ENCODE measurements around the gene PIK3C2B.

Gene PIK3C2B

DNA sequence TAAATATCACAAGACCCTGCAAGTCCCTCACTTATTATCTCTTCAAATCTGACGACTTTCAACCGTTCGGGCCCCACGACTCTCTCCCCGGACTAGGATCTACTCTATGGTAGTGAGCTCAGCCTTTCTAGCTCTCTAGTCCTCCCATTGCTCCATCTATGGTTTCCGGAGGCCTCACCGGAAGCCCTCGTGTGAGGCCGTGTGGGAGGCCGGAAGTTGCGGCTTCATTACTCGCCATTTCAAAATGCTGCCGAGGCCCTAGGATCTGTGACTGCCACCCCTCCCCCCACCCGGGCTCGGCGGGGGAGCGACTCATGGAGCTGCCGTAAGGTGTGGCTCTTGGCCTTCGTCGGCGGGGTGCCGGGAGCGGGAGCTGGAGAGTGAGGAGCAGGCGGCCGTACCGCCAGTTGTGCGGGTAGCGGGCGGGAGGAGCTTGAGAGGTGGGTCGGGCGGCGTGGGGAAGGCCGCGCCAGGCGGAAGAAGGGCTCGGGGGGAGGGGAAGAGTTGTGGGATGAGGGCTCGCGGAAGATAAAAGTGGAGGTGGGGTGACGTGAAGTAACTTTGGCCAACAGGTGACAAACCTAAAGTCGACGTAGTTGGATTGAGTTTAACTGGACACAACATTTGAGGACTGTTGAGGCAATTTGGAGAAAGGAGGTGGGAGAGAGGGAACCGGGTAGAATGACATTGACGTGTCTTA, 21.7 kb upstream of the PIK3C2B start, which contains the start of gene MDM4:
Gene MDM4 (plus strand): TSS at position 227 of the 700 bp plus-strand sequence. CDS start 9,113 bp downstream, outside the sequence.
- Mint-ChIP-seq H3K27ac (no peak within 1 kb of the TSS), H3K27me3 (no peaks in the 10 kb centered on the region), H3K4me1 (peaks cover 27 to 63% of the 10 kb centered on the region in 2 donors), H3K4me3 (no peak within 1 kb of the TSS), H3K9me3 (peaks cover 0 to under 1% of the 10 kb centered on the region in 2 donors), H3K36me3 (peaks cover 23 to 24% of the 10 kb centered on the region in 2 donors)
- ATAC-seq (replicated peaks) (peak; percentile 89), DNase-seq (peak; percentile 93)

DNA sequence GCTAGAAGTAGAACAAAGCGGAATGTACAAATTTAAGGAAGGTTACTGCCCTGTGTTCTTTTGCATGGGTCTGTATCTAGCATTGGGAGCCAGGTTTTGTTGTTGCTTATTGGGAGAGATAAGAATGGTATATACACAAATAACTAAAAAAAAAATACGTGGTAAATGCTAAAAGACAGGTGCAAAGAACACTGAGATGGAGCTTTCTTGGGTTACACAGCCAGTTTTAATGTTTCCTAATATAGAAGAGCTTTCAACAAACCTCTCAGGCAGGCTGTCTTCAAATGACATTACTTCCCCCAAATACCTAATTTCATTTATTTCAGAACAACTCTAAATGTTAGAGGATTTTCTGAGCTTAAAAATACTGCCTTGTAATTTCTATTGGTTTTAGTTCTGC, 20.2 kb upstream of the PIK3C2B start:
- peaks cover 25 to 55% of the 10 kb centered on the region in 2 donors for H3K4me1 Mint-ChIP-seq
- no peaks in the 10 kb centered on the region for H3K27me3 Mint-ChIP-seq
- peaks cover 0 to 2% of the 10 kb centered on the region in 2 donors for H3K9me3 Mint-ChIP-seq
- DNase-seq: no peak
- H3K27ac Mint-ChIP-seq: peak overlapping the region; percentile 87
- peak overlapping the region in 1 of 2 donors; percentile 22 for H3K4me3 Mint-ChIP-seq
- H3K36me3 Mint-ChIP-seq: peaks cover 18 to 20% of the 10 kb centered on the region in 2 donors
- ATAC-seq (replicated peaks): no peak

DNA sequence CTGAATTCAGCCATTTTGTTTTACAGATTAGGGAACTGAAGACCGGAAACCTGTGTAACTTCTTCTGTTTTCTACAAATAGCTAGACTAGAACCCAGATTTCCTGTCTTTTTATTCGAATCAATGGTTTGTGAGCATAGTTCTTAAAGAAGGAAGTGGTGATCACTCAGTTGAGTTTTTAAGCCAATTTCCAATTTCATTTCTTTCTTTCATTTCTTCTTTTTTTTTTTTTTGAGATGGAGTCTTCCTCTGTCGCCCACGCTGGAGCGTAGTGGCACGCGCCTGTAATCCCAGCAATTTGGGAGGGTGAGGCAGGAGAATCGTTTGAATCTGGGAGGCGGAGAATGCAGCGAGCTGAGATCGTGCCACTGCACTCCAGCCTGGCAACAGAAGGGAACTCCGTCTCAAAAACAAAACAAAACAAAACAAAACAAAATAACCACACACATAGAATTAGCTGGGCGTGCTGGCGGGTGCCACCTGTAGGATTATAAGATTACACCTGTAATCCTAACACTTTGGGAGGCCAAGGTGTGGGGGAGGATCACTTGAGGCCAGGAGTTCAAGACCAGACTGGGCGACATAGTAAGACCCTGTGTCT, 18.6 kb upstream of the PIK3C2B start:
- Mint-ChIP-seq H3K4me1 (peaks cover 17 to 39% of the 10 kb centered on the region in 2 donors), H3K9me3 (peaks cover 0 to 2% of the 10 kb centered on the region in 2 donors), H3K36me3 (peaks cover 2 to 4% of the 10 kb centered on the region in 2 donors), H3K4me3 (peak overlapping the region; percentile 84 to 85), H3K27me3 (no peaks in the 10 kb centered on the region), H3K27ac (peak overlapping the region; percentile 98)
- DNase-seq (peak; percentile 63), ATAC-seq (replicated peaks) (peak; percentile 57 to 65)

DNA sequence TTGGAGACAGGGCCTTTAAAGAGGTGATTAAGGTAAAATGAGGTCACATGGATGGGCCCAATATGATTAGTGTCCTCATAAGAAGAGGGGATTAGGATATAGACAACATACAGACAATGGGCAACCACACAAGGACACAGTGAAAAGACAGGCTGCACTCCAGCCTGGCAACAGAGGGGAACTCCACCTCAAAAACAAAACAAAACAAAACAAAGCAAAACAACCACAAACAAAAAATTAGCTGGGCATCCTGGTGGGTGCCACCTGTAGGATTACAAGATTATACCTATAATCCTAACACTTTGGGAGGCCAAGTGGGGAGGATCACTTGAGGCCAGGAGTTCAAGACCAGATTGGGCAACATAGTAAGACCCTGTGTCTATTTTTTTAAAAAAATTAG, 16.8 kb upstream of the PIK3C2B start:
- H3K4me3 Mint-ChIP-seq: no peak overlapping the region
- peaks cover 1 to 2% of the 10 kb centered on the region in 2 donors for H3K9me3 Mint-ChIP-seq
- H3K36me3 Mint-ChIP-seq: peaks cover 7 to 8% of the 10 kb centered on the region in 2 donors
- peak overlapping the region; percentile 70 for H3K27ac Mint-ChIP-seq
- DNase-seq: no peak
- ATAC-seq (replicated peaks): no peak
- peaks cover 2 to 5% of the 10 kb centered on the region in 2 donors for H3K27me3 Mint-ChIP-seq
- peaks cover 17 to 47% of the 10 kb centered on the region in 2 donors for H3K4me1 Mint-ChIP-seq

DNA sequence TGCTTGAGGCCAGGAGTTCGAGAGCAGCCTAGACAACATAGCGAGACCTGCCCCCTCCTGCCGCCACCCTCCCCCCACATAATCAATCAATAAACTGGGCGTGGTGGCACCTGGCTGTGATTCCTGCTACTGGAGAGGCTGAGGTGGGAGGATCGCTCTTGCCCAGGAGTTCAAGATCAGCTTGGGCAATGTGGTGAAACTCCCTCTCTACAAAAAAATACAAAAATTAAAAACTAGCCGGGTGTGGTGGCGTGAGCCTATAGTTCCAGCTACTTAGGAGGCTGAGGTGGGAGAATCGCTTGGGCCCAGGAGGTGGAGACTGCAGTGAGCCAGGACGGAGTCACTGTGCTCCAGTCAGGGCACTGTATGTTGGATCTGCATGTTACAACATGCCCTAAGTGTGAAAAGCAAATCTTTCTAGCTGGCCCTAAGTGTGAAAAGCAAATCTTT, 14.6 kb upstream of the PIK3C2B start:
- Mint-ChIP-seq H3K27ac (peak overlapping the region; percentile 3), H3K9me3 (peaks cover 4% of the 10 kb centered on the region in 2 donors), H3K4me1 (peaks cover 21 to 49% of the 10 kb centered on the region in 2 donors), H3K36me3 (peaks cover 9 to 11% of the 10 kb centered on the region in 2 donors), H3K27me3 (peaks cover 6 to 8% of the 10 kb centered on the region in 2 donors), H3K4me3 (no peak overlapping the region)
- ATAC-seq (replicated peaks) (no peak), DNase-seq (no peak)

DNA sequence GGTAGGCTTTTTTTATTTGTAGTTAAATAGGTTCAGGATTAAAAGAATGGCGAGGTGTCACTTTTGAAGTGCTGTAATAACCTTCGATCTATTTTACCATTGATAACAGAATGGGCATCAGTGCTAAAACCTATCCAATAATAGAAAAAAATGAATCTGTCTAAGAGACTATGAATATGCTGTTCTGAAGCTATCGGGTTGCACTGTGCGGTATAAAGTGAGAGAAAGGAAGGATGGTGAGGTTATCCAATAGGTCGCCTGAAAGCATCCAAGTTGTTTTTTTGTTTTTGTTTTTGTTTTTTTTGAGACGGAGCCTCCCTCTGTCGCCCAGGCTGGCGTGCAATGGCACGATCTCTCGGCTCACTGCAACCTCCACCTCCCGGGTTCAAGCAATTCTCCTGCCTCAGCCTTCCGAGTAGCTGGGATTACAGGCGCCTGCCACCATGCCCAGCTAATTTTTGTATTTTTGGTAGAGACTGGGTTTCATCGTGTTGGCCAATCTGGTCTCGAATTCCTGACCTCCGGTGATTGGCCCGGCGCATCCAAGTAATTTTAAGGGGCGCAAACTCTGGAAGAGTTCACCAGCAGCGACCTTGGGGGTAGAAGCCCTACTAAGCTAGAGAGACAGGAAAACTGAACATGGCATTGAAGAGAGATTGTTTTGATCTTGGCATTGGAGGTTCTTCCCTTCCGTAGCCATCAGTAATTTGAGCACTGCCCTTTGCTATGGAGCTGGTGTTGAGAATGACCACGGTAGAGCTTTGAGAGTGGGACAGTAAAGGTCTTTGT, 12.9 kb upstream of the PIK3C2B start:
- ATAC-seq (replicated peaks) (peak; percentile 4), DNase-seq (no peak)
- H3K36me3 Mint-ChIP-seq: peaks cover 9 to 11% of the 10 kb centered on the region in 2 donors
- peaks cover 4% of the 10 kb centered on the region in 2 donors for H3K9me3 Mint-ChIP-seq
- H3K27me3 Mint-ChIP-seq: peaks cover 6 to 8% of the 10 kb centered on the region in 2 donors
- peak overlapping the region; percentile 80 to 89 for H3K4me3 Mint-ChIP-seq
- peaks cover 21 to 47% of the 10 kb centered on the region in 2 donors for H3K4me1 Mint-ChIP-seq
- H3K27ac Mint-ChIP-seq: peak overlapping the region; percentile 97

DNA sequence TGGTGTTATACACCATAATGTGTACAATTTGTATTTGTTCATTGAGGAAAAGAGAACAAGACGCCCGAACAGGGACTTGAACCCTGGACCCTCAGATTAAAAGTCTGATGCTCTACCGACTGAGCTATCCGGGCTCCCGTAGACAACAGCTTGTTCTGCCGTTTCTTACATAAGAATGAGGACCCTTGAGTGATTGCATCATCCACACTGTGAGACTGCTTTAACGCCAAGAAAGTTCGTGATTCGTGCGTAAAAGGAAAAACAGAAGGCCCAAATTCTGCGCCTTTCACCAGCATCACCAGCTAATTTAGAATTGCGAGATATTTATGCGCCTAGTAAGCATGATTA, 12.3 kb upstream of the PIK3C2B start:
- DNase-seq (peak; percentile 90), ATAC-seq (replicated peaks) (peak; percentile 71 to 79)
- H3K27me3 Mint-ChIP-seq: peaks cover 6 to 8% of the 10 kb centered on the region in 2 donors
- H3K27ac Mint-ChIP-seq: peak overlapping the region; percentile 97
- H3K4me3 Mint-ChIP-seq: peak overlapping the region; percentile 80 to 89
- peaks cover 21 to 47% of the 10 kb centered on the region in 2 donors for H3K4me1 Mint-ChIP-seq
- peaks cover 9 to 11% of the 10 kb centered on the region in 2 donors for H3K36me3 Mint-ChIP-seq
- peaks cover 4% of the 10 kb centered on the region in 2 donors for H3K9me3 Mint-ChIP-seq

DNA sequence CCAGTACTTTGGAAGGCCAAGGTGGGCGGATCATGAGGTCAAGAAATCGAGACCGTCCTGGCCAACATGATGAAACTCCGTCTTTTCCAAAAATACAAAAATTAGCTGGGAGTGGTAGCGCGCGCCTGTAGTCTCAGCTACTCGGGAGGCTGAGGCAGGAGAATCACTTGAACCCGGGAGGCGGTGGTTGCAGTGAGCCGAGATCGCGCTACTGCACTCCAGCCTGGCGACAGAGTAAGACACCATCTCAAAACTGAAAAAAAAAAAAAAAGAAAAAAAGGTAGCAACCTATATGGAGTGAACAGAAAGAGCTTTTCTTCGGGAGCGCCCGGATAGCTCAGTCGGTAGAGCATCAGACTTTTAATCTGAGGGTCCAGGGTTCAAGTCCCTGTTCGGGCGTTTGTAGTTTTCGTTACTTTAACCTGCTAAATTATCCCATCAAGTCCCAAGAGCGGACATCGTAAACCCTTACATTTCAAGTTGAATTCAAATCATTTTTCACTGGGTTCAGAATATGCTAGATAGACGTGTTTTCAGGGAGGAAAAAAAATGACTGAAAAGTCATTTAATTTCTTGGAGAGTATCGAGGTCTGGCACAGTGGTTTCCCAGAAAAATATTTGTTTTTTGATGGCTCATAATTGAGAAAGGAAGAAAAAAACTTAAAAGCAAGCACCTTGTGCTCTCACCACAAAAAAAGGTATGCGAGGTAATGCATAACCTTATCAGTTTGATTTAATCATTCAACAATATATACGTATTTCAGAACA, 11.8 kb upstream of the PIK3C2B start:
- H3K9me3 Mint-ChIP-seq: peaks cover 4% of the 10 kb centered on the region in 2 donors
- peak overlapping the region; percentile 97 for H3K27ac Mint-ChIP-seq
- H3K4me1 Mint-ChIP-seq: peaks cover 23 to 49% of the 10 kb centered on the region in 2 donors
- H3K27me3 Mint-ChIP-seq: peaks cover 6 to 8% of the 10 kb centered on the region in 2 donors
- peaks cover 8 to 11% of the 10 kb centered on the region in 2 donors for H3K36me3 Mint-ChIP-seq
- ATAC-seq (replicated peaks) (peak; percentile 86 to 87), DNase-seq (peak; percentile 70)
- peak overlapping the region; percentile 80 to 89 for H3K4me3 Mint-ChIP-seq

DNA sequence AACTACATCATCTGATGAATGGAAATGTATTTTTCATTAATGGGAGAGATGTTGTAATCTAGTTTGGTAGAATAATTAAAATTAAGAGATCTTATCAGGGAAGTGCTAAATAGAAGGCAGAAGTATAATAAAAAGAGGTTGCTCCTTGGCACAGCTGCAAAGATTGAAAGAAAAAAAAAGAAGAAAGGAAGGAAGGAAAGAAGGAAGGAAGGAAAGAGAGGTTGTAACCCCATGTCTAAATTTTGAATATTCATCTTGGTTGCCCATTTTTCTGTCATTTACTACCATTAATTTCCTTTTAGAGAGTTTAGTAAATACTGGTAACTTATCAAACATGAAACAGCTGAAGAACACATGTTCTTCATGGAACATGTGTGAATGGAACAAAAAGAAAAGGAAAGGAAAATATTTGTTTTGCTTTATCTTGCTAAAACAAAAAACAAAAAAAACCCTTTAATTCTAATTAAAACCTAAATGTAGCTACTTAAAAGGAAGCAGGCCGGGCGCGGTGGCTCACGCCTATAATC, 11.1 kb upstream of the PIK3C2B start:
- H3K27me3 Mint-ChIP-seq: peaks cover 6 to 8% of the 10 kb centered on the region in 2 donors
- H3K9me3 Mint-ChIP-seq: peaks cover 2 to 4% of the 10 kb centered on the region in 2 donors
- H3K4me1 Mint-ChIP-seq: peaks cover 19 to 43% of the 10 kb centered on the region in 2 donors
- peak overlapping the region; percentile 80 to 89 for H3K4me3 Mint-ChIP-seq
- H3K27ac Mint-ChIP-seq: peak overlapping the region; percentile 97
- DNase-seq (no peak), ATAC-seq (replicated peaks) (no peak)
- H3K36me3 Mint-ChIP-seq: peaks cover 5 to 11% of the 10 kb centered on the region in 2 donors

DNA sequence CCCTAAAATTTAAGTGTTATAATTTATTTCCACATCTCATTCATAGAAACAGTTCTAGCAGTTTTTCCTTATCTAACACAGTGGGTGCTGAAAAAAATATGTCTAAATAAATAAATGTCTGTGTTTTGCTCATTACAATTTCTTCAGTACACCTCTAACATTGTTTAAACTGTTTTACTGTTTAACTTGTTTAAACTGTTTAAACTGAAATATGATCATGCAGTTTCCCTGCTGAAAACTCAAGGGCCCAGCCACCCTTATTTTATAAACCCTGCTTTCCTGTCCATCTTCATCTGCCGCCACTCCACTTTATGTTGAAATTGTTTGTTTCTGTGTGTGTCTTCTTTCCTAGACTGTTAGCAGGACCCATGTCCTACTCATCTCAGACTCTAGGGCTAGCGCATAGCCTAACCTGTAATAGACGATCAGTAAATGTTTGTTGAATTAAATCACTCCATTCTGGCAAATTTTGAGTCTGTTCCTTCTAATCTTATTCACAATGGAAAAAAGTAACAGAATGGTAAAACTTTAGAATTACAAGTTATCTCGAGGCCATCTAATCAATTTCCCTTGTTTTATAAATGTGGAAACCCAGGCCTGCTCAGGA, 9.4 kb upstream of the PIK3C2B start:
- no peak for DNase-seq
- peaks cover 2 to 4% of the 10 kb centered on the region in 2 donors for H3K9me3 Mint-ChIP-seq
- H3K27ac Mint-ChIP-seq: no peak overlapping the region
- H3K36me3 Mint-ChIP-seq: peaks cover 5 to 11% of the 10 kb centered on the region in 2 donors
- H3K4me1 Mint-ChIP-seq: peaks cover 26 to 50% of the 10 kb centered on the region in 2 donors
- no peak overlapping the region for H3K4me3 Mint-ChIP-seq
- H3K27me3 Mint-ChIP-seq: peaks cover 6 to 8% of the 10 kb centered on the region in 2 donors
- no peak for ATAC-seq (replicated peaks)

DNA sequence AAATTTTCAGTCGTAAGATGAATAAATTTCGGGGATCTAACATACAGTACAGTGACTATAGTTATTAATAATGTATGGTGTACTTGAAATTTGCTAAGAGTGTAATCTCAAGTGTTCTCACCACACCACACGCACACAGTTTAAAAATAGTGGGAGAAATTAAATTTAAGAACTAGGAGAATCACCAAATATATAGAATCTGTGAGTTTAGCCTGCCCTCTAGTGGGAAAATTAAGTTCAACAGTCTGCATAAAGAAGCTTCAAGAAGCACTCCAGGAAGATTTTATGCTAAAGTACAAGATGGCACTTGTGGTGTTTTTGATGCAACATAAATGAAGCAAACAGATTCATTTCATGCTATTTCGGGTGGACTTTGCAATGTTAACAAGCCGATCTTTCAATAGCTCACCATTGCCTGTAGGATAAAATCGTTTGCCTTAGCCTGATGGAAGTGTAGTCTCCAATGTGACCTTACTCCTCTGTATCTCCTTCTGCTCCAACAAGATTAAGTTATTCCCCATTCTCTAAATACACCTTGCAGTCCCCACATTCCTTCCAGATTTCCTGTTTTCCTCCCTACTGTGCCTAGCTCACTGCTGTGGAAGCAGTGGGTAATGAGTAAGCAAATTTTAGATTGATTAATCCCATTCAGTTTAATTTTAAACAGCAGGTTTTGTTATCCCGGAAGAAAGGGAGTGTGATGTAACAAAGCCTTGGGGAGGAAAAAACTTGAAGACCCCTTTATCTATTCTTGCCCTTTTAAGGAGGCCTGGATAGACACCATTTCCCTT, 8.7 kb upstream of the PIK3C2B start:
- H3K36me3 Mint-ChIP-seq: peaks cover 5 to 11% of the 10 kb centered on the region in 2 donors
- DNase-seq (no peak), ATAC-seq (replicated peaks) (no peak)
- H3K4me1 Mint-ChIP-seq: peaks cover 33 to 57% of the 10 kb centered on the region in 2 donors
- no peak overlapping the region for H3K4me3 Mint-ChIP-seq
- H3K27ac Mint-ChIP-seq: peak overlapping the region; percentile 42
- H3K27me3 Mint-ChIP-seq: peaks cover 6 to 8% of the 10 kb centered on the region in 2 donors
- peaks cover 2 to 4% of the 10 kb centered on the region in 2 donors for H3K9me3 Mint-ChIP-seq

DNA sequence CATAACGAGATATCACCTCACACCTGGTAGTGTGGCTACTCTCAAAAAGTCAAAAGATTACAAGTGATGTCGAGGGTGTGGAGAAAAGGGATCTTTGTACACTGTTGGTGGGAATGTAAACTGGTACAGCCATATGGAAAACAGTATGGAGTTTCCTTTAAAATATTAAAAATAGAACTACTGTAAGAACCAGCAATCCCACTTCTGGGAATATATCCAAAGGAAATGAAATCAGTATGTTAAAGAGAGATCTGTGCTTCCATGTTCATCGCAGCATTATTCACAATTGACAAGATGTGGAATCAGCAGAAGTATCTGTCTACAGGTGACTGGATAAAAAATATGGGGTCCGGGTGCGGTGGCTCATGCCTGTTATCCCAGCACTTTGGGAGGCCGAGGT, 7.6 kb upstream of the PIK3C2B start:
- Mint-ChIP-seq H3K4me3 (no peak overlapping the region), H3K27ac (no peak overlapping the region), H3K36me3 (peaks cover 5 to 11% of the 10 kb centered on the region in 2 donors), H3K9me3 (peaks cover 2 to 4% of the 10 kb centered on the region in 2 donors), H3K4me1 (peaks cover 40 to 59% of the 10 kb centered on the region in 2 donors), H3K27me3 (peaks cover 6 to 8% of the 10 kb centered on the region in 2 donors)
- DNase-seq (no peak), ATAC-seq (replicated peaks) (no peak)

All from stimulated activated naive B cell treated with anti-CD40 and anti-IgM and Interleukin-4, amounts not matched to agents 10 μg/mL and 1 μg/mL and 100 μg/mL, for 72 hours (primary cell).